GM12891 (cell line): ENCODE results near the gene MYO5B.

Experiments
- DNase-seq: peaks from one replicate; pipeline ENCODE4 v3.0.0; 2011; ENCODE audit warnings: low spot score; ENCODE audit not compliant: insufficient read length
- FAIRE-seq: peaks from 2 replicates; lab custom pipeline; 2011; peaks lifted over from hg19 to GRCh38; lab: Jason Lieb, UNC
- PAX5 ChIP-seq: IDR thresholded peaks from 2 replicates; pipeline ENCODE4 v1.6.1; 2011; ENCODE audit warnings: low read length, moderate library complexity, mild to moderate bottlenecking; ENCODE audit not compliant: insufficient read depth, severe bottlenecking
- POLR2A ChIP-seq: IDR thresholded peaks from 2 replicates; pipeline ENCODE4 v1.6.1; 2011; ENCODE audit warnings: low read depth, low read length, control low read depth
- POLR2AphosphoS5 ChIP-seq: IDR thresholded peaks from 2 replicates; pipeline ENCODE4 v1.6.1; 2011; ENCODE audit warnings: low read depth, low read length, control low read depth
- POU2F2 ChIP-seq: IDR thresholded peaks from 2 replicates; pipeline ENCODE4 v1.6.1; 2011; ENCODE audit warnings: low read depth, mild to moderate bottlenecking, control low read depth, low read length, moderate library complexity
- SPI1 ChIP-seq: IDR thresholded peaks from 2 replicates; pipeline ENCODE4 v1.6.1; 2011; ENCODE audit warnings: low read depth, low read length, control low read depth
- TAF1 ChIP-seq: IDR thresholded peaks from 2 replicates; pipeline ENCODE4 v1.6.1; 2011; ENCODE audit warnings: low read depth, low read length, control low read depth

Gene MYO5B

DNA sequence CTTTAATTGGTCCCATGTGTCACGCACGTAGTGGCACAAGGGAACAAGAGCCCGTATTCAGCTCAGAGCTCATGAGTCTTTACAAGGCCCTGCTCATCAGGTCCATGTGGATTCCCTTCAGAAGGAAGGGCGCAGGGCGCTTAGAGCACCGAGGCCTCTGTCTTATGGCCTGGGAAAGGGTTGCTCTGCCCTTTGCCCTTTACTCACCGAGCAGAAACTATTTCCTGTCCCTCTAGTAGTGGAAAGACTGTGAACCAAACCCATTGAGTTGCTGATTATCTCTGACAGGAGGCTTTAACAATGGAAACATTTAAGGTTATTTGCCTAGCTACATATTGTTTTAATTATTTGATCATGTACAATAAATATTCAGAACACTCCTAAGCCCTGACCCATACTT lies 279.6 kb downstream of the MYO5B start:
- TF ChIP-seq POLR2AphosphoS5 (no peak), POLR2A (no peak)
- FAIRE-seq (no peak), DNase-seq (no peak)

DNA sequence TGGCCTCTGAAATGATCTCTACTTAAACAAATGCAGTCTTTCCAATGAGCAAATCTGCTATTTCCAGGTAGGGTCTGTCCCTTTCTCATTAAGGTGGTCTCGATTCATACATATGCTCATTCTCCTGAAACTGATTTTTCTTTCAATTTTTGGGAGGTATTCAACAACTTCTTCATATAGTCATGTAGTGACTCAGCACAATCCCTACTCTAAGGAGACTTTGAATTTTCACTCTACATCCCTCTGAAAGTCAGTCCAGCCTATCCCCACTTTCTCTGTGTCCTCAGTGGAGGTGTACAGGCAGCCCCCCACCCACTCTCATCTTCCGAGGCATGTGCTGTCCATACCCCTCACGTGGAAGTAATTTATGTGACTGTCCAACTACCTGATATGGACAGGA lies 281.7 kb downstream of the MYO5B start:
- no peak for DNase-seq
- TF ChIP-seq POU2F2: no peak
- no peak for TF ChIP-seq PAX5
- TF ChIP-seq POLR2A: no peak
- TF ChIP-seq SPI1: no peak
- no peak for TF ChIP-seq TAF1
- no peak for TF ChIP-seq POLR2AphosphoS5
- FAIRE-seq: no peak

DNA sequence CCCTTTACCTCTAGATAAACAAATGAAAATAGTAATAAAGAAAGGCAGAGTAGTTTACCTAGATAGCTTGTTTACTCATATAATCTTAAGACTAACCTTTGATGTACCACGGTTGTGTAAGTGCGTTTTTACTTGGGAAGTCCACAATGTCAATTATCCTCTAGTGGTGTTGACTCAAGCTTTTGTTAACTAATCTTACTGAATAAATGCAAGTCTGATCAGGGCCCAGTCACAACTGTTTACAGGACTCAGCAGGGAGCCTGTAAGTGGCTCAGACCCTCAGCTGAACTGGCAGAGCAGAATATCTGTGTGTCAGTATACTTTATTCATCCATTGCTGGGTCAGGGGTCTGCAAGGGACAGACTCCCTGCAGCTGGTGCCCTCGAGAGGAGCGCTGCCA lies 283.5 kb downstream of the MYO5B start:
- TF ChIP-seq POU2F2 (no peak), POLR2A (no peak), TAF1 (no peak), POLR2AphosphoS5 (no peak), PAX5 (no peak), SPI1 (no peak)
- no peak for FAIRE-seq

DNA sequence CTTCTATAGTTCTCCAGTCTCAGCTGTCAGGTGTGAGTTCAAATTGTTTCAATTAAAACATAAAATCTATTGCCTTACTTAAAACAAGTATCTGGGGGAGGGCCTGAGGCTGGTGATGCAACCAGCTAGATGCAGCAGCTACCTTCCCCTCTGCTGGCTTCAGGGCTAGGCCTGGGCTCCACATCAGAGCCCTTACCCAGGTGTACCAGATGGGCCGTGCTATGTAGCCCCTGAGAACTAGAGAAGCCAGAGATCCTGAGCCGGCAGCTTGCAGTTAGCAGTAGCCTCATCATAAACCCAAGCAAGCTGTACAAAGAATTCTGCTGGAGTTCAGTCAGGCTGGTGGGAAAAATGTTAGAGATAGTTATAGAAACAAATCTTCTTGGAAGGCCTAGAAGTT lies 284.0 kb downstream of the MYO5B start:
- FAIRE-seq (no peak), DNase-seq (no peak)
- TF ChIP-seq POU2F2 (no peak), PAX5 (no peak), POLR2AphosphoS5 (no peak), TAF1 (no peak), SPI1 (no peak), POLR2A (no peak)

More for the DNA sequence above, 283.5 kb downstream of the MYO5B start:
- no peak for DNase-seq

DNA sequence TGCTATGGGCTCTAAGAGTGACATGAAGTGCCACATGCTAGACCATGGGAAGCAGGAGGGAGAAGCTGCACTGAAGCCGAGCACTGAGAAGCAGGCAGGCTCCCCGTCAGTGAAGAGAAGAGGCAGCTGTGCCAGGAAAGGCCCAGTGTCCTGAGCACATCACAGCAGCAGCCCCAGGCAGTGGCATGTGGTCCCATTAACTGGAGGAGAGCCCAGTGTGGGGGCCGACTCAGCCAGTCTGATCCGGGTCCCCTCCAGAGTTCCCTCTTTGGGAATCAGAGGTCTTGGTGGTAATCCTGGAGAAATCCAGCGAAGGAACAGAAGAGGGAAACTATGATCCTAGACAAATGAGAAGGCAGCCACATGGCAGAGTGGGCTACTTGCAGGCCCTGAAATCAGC lies 284.9 kb downstream of the MYO5B start:
- FAIRE-seq (no peak), DNase-seq (no peak)
- TF ChIP-seq SPI1 (no peak), POU2F2 (no peak), POLR2AphosphoS5 (no peak), POLR2A (no peak)

DNA sequence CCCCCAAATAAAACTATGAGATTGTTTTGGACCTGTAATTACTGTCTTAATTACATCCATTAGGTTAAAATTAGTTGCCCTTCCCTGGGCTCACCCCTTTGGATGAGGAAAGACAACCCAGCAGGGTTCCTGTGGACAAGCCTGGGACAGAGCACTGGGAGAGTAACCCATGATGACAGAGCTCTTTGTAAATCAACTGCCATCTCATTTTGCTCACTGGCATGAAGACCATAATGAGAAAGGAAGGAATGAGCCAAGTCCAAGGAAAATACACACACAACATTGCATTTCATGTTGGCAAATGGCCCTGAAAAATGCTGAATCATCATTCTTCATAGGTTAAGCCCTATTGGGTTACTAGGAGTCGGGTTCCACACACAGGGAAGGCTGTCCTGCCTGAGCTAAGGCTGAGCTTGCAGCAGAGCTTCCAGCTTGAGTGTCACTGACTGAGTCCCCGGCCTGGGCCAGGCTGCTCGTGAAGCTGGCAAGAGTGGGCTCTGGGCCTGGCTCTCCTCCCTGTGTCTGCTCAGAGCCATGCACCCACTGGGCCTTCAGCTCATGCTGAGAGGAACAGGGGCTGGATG lies 287.5 kb downstream of the MYO5B start:
- TF ChIP-seq POLR2A (no peak), PAX5 (no peak), SPI1 (no peak), POU2F2 (no peak), TAF1 (no peak), POLR2AphosphoS5 (no peak)
- DNase-seq (no peak), FAIRE-seq (no peak)

DNA sequence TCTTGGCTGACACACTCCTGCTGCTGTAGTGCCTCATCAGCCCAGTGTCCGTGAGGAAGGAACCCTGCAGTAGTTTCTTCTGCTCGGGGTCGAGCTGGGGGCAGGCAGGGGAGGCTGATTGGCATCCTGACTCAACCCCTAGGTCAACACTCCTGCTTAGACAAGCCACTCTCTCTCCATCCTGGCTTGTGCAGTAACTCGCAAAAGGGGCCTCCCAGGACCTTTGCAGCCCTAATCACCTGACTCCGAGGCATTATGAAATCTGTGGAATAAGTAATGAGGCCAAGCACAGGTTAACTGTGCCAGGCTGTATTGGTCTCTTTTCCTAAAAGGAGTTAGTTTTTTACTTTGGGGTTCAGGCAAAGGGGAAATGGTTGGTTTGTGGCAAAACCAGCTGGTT lies 289.2 kb downstream of the MYO5B start:
- DNase-seq (no peak), FAIRE-seq (no peak)
- TF ChIP-seq SPI1 (no peak), POLR2AphosphoS5 (no peak), PAX5 (no peak), POLR2A (no peak), POU2F2 (no peak), TAF1 (no peak)

DNA sequence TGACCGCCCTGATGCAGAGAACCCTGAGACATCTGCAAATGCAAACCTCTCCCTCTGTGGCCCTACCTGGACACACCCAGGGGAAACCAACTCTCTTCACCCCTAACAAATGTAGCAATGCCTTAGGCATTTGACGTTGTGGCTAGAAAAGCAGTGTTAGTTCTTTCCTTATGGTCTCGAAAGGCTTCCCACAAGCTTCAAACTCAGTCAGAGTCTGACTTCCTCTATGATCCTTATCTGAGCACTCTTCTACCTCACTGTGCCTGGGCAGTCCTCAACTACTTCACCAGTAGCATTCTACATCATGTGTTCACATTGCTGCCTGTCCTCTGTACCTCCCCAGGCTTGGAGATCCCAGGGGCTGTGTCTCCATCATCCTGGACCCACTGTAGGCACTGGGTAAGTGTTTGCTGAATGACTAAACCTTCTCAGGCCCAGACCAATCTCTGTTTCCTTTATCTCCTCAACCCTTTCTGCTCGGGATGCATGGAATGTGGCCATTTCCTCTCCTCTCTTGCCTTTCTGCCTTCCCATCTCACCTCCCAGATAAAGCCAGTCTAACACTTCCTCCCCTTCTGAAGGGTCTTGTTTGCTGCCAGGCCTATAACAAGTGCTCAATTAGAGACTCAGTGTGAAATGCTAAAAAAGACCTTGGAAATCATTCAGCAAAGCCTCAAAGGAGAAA lies 289.9 kb downstream of the MYO5B start:
- no peak for TF ChIP-seq PAX5
- TF ChIP-seq TAF1: no peak
- TF ChIP-seq POLR2AphosphoS5: no peak
- no peak for TF ChIP-seq POLR2A
- TF ChIP-seq POU2F2: no peak
- TF ChIP-seq SPI1: no peak
- DNase-seq (no peak), FAIRE-seq (no peak)

DNA sequence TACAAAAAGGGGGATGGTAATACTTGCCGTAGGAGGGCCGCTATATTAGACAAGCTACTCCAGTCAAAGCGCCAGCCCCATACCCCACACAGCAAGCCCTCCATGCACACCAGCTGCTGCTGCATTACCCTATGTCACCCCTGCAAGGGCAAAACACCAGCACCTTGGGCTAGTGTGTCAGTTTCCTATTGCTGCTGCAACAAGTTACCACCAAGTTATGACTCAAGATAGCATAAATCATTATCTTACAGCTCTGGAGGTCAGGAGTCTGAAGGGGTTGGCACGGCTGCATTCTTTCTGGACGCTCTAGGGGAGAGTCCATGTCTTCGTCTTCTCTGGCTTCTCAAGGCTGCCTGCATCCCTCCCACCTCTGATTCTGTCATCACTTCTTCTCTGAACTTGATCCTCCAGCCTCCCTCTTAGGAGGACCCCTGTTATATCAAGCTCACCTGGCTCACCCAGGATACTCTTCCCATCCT lies 293.0 kb downstream of the MYO5B start:
- no peak for DNase-seq
- no peak for FAIRE-seq
- TF ChIP-seq POLR2AphosphoS5: no peak
- no peak for TF ChIP-seq TAF1
- no peak for TF ChIP-seq SPI1
- TF ChIP-seq PAX5: no peak
- TF ChIP-seq POU2F2: no peak
- TF ChIP-seq POLR2A: no peak

DNA sequence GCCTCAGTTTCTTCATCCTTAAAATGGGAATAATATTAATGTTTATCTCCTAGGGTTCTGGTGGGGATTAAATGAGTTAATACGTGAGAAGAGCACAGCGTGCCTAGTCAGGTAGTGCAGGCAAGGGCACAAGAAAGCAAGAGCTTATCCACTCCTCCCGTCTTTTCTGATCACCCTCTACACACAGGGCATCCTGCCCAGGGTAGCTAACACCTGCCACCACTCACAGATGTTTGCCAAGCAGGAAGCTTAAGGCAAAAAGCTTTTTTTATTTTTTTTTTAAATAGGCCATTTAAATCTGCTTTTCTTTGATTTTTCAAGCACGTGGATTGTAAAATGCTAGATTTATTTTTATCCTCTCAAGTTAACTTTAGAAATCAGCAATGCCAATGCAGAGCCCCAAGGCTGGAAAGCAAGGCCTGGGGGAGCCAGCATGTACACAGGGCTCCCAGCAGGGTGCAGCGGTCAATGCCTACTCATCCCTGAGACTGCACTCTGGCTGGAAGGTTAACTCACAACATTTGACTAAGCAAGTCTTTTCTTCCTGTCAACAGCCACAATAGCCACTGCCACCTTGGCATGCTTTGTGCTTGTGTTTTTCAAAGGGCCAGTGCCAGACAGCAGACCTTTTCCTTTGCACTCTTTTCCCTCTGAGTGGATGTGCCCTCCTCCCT lies 295.2 kb downstream of the MYO5B start:
- no peak for TF ChIP-seq PAX5
- no peak for TF ChIP-seq TAF1
- no peak for TF ChIP-seq POU2F2
- no peak for TF ChIP-seq POLR2AphosphoS5
- no peak for TF ChIP-seq SPI1
- FAIRE-seq: no peak
- no peak for DNase-seq
